RPMI8226 (cell line): Measurements from ENCODE around the gene ACVR1.

ENCODE experiments used
- DNase-seq: peaks from one replicate; pipeline ENCODE4 v3.0.0-alpha.2; 2015

Gene ACVR1

GRCh38 chr2:157822993-157823392, 53.1 kb downstream of the ACVR1 start:
- DNase-seq, result no peak

DNA sequence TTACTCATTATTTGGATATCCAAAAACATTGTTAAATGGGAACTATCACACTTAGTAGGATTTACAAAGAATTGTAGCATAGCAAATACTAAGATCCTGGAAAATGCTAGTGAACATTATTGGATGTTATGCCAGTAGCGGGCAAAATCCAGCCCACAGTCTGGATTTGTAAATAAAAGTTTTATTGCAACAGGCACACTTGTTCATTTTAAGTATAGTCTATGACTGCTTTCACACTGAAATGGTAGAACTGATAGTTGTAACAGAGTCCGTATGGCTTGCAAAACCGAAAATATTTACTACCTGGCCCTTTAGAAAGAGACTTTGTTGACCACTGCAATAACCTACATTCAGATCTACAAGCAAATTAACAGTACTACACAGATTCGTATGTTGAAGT, 53.6 kb downstream of the ACVR1 start:
- no peak for DNase-seq

DNA sequence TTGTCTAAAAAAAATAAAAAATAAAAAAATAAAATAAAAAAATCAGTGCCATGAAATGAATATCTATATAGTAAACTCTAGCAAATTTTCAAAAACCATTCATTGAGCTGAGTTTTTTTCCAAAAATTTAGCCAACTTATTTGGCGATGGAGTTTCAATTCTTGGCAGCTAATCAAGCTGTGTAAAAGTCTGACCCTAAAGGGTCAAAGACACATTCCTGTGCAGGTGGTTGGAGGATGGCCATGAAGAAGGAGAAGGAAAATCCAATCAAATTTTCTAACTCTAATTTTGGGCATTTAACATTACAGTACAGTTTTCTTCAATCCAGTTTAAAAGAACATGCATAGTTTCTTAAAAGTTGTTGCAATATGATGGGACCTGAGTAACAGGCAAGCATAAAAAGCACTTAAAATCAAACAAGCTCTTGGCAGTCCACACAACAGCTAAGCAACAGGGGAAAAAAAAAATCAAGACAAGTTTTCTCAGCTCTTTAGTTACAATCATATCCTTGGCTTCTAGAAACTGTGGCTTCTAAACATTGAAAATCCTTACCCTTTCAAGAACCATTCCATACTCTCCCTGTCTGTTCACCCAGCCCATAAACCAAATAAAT, 54.5 kb downstream of the ACVR1 start:
- DNase-seq, result no peak

DNA sequence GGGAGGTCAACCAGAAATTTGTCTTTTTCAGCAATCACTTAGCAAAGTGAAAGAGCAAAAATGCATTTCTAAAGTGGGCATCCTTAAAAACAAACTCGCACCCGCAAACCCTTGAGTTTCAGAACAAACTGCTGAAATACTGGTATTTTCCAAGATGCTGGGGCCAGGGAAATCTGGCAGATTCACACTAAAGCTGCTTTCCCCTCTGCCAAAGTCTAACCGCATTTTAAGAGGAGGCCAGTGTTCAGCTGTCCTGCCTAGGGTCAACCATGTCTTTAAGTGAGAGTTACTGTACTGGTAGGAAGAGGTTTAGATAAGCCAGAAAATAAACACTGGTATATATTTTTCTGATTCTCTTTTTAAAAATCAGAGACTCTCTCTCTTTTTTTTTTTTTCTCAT, 55.9 kb downstream of the ACVR1 start:
- DNase-seq, result no peak

GRCh38 chr2:157819761-157820160, 56.4 kb downstream of the ACVR1 start:
- no peak for DNase-seq

GRCh38 chr2:157818227-157818626, 57.9 kb downstream of the ACVR1 start:
- no peak for DNase-seq

- no peak for DNase-seq
These were observed 60.7 kb downstream of the ACVR1 start for GRCh38 chr2:157815421-157815820.

- DNase-seq, result no peak
These were observed 62.7 kb downstream of the ACVR1 start for GRCh38 chr2:157813467-157813866.

DNA sequence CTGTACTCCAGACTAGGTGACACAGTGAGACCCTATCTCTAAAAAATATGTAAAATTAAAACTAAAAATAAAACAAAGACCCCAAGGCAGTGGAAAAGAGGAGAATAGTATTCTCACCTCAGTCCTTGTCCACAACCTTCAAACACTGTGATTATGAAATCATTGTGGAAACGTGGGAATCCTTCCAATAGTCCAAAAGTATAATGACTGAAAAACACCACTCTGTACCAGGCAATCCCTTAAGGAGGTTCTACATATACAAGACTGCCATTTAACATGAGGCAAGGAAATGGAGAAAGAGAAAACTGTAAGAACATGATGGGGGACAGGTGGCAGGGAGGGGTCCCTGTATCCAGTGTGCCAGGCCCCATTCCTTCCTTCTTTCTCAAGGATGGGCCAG, 66.1 kb downstream of the ACVR1 start:
- DNase-seq, result no peak

GRCh38 chr2:157809212-157809611, 66.9 kb downstream of the ACVR1 start:
- no peak for DNase-seq

DNA sequence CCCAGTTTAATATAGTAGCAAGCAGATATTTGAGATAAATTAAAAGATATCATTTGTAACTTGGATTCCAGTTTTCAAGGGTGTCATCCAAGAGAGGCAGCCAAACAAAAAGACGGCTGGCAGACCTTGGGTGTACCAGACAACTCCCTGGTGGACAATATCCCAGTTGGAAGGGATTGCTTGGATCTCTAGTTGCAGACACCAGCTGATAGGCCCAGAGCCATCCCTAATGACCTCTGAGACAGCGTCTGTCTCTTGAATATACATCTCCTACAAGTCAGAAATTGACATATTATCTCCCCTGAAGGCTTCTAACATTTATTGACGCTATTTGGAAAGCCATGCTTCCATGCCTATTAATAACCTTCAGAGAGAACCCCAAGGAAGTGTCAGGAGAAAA, 67.7 kb downstream of the ACVR1 start:
- DNase-seq, result no peak

DNA sequence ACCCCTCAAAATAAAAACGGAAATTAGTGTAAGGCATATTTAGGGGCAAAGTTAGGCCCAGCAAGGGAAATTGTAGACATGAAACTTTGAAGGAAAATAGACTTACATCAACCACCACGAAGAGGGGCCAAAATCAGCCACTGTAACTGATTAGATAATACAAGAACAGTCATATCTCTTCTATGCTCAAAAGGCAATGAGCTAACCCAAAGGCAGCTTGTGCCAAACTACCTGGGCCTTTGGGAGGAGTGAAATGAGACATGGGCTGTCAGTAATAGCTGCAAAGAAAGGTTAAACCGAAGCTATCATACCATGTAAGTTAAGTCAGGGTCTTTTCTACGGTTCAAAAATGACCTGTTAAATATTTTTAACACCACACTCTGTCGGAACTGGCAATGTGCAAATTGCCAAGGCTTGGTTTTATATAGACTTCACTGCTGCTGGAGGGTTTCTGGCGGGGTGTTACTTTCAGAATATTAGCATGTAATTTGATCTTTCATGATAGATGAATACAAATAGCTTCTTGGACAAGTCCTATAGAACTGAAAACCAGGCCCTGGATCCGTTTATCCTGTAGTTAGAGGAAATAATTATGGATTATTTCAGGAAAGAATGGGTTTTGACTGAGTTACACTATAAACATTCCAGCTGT, 69.6 kb downstream of the ACVR1 start:
- no peak for DNase-seq

- no peak for DNase-seq
These were observed 70.6 kb downstream of the ACVR1 start for GRCh38 chr2:157805519-157805918.

GRCh38 chr2:157804355-157804754, 71.8 kb downstream of the ACVR1 start:
- DNase-seq, result no peak

DNA sequence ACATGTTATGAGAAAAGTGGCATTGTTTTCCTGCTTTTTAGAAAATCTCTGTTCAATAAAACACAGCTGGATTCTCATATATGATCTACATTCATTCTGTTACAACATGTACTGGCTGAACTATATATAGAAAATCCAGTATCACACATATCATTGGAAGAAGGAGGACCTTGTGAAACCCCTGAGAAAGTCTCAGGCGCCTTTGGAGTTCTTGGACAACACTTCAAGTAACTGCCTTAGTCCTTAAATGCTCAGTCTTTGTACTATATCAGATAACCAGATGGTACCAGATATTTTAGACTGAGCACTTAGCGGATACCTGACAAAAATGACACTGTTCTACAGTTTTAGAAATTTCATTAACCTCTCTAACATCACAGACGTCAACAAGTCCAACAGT, 72.2 kb downstream of the ACVR1 start:
- no peak for DNase-seq

- no peak for DNase-seq
These were observed 72.7 kb downstream of the ACVR1 start for GRCh38 chr2:157803476-157803875.

DNA sequence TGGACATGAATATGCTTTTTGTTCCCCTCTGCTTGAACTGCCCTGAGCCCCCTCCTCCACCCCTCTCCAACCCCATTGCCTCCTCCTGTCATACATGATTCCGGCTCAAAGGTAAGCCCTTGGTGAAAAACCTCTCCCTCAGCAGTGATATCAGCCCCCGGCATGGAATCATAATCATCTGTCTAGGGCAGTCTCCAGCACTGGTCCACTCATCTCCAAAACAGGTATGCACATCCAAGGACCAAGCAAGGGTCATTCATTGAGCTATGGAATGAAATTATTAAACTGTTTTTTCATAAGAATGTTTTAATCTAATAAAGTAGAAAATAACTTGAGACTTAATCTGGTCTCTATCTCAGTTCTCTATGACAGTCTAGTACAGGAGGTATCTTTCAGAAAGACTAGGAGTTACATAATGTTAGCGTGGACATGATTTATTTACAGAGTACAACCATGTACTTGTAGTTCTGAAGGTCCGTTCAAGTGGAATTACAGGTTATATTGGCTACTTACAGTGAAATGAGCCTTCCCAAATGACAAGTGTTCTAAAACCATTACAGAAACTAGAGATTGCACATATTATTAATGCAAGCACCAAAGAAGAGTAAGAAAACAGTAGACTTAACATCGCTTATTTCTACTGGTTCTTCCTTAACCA, 75.2 kb downstream of the ACVR1 start:
- DNase-seq, result no peak

DNA sequence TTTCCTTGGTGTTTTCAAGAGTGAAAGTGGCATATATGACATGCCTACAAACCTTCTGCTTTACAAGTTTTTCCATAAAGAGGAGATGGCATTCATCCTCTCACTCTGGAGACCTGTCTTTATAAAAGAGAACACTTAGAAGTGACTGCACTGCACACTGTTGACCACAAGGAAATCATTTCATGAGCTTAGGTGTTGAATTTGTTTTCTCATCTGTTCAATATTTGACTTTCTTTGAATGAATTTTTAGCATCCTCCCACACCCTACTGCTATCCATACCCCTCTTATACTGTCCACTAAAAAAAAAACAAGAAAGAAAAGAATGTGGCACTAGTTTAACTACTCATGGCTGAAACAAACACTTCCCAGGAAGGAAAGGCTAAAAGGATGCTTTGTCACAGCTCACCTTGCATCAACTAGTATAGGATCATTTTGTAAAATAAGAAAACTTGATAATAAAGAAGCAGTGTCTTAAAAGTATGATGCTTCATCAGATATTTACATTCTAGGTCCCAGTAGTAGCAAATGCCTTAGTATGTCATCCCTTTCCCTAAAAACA, 83.0 kb downstream of the ACVR1 start:
- DNase-seq, result no peak

- no peak for DNase-seq
These were observed 83.6 kb downstream of the ACVR1 start for GRCh38 chr2:157792335-157793052.

DNA sequence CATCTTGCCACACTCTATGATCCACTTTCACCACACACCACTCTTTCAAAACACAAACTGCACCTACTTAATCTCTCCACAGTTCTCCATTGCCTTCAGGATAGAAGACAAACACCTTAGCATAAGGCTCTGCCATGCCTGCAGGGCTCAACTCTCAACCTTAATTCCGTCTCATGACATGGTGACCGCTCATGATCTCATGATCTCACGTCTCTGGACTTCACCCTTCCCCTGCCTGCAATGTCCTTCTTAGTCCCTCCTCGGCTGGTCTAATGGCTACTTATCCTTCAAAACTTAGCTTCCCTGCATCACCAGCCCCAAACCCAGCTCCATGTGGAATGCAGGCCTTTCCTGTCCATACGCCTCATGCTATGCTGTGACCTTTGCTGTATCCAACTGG, 85.3 kb downstream of the ACVR1 start:
- DNase-seq, result no peak

GRCh38 chr2:157789933-157790511, 86.1 kb downstream of the ACVR1 start:
- peak; percentile 94 for DNase-seq

- no peak for DNase-seq
These were observed 86.9 kb downstream of the ACVR1 start for GRCh38 chr2:157789256-157789655.

- DNase-seq, result no peak
These were observed 87.9 kb downstream of the ACVR1 start for GRCh38 chr2:157788201-157788600.
